Measurements from ENCODE around the gene MRPL43. TPM values are rescaled to one million over a fixed set of nuclear protein-coding genes. Genes with fewer than 3 reads are reported as not detected.

MRPL43 gene
- total and polyA plus RNA-seq, 9 of the 15 experiments (the other 6 are each of a cell fraction or from before 2014, with no cell fraction given): 15.1 to 63.7 (median 37.2) TPM

DNA sequence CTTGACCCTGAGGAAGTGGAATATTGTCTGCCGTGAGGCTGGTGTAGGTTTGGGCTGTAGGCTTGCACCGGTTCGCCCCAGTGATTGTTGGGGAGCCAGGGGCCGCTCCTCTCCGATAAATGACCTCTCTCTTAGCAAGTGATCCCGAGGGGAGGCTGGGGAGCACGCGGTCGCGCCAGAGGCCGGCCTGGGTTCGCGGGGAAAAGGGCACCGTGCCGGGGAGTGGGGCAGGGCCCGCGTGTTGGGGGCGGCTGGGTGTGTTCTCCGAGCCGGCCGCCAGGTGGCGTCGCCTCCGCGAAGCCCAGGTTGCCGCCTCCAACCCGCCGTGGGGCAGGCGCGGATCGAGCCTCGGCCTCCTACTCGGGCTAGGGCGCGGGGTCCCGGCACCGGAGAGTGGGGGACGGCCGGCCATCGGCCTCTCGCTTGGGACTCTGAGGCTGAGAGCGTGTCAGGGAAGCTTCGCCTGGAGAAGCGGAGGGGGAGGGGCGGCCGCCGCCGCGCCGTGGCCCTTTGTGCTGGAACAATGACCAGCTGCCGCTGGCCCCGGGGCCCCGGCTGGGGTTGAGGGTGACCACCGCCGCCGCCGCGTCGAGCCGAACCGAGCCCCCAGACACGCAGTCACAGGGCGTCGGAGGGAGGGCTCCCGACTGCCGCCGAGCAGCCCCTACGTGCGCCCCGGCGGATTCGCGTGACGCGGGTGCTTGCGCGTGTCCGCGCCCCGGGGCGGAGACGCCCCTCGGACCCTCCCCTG, 11.9 kb upstream of the MRPL43 start (continued):
- no peak for TF ChIP-seq RUNX1 (IDR thresholded peaks at IDR 0.05; ENCODE audit: low read depth)
- TF ChIP-seq TCF7L2 (IDR thresholded peaks at IDR 0.05; ENCODE audit: low read depth, low read length): no peak
- TF ChIP-seq, protein P1, sequence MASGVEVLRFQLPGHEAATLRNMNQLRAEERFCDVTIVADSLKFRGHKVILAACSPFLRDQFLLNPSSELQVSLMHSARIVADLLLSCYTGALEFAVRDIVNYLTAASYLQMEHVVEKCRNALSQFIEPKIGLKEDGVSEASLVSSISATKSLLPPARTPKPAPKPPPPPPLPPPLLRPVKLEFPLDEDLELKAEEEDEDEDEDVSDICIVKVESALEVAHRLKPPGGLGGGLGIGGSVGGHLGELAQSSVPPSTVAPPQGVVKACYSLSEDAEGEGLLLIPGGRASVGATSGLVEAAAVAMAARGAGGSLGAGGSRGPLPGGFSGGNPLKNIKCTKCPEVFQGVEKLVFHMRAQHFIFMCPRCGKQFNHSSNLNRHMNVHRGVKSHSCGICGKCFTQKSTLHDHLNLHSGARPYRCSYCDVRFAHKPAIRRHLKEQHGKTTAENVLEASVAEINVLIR (CRISPR knock-in tag; IDR thresholded peaks at IDR 0.05): peak; percentile 47; the same call in 1 of the 2 replicates
- TF ChIP-seq, protein P2, sequence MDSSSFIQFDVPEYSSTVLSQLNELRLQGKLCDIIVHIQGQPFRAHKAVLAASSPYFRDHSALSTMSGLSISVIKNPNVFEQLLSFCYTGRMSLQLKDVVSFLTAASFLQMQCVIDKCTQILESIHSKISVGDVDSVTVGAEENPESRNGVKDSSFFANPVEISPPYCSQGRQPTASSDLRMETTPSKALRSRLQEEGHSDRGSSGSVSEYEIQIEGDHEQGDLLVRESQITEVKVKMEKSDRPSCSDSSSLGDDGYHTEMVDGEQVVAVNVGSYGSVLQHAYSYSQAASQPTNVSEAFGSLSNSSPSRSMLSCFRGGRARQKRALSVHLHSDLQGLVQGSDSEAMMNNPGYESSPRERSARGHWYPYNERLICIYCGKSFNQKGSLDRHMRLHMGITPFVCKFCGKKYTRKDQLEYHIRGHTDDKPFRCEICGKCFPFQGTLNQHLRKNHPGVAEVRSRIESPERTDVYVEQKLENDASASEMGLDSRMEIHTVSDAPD (CRISPR knock-in tag; IDR thresholded peaks at IDR 0.05): no peak
- no peak for TF ChIP-seq ZFP36 (IDR thresholded peaks at IDR 0.05; ENCODE audit: low read depth, low read length, partially characterized antibody)
- TF ChIP-seq ZNF12 (CRISPR knock-in tag; IDR thresholded peaks at IDR 0.05): no peak
- TF ChIP-seq GATAD2A (IDR thresholded peaks at IDR 0.05): no peak
- no peak for TF ChIP-seq ASH1L (IDR thresholded peaks at IDR 0.05; ENCODE audit: borderline replicate concordance, low read depth, partially characterized antibody)
- no peak for TF ChIP-seq BACH1 (tag; IDR thresholded peaks at IDR 0.05)
- TF ChIP-seq, protein P3, sequence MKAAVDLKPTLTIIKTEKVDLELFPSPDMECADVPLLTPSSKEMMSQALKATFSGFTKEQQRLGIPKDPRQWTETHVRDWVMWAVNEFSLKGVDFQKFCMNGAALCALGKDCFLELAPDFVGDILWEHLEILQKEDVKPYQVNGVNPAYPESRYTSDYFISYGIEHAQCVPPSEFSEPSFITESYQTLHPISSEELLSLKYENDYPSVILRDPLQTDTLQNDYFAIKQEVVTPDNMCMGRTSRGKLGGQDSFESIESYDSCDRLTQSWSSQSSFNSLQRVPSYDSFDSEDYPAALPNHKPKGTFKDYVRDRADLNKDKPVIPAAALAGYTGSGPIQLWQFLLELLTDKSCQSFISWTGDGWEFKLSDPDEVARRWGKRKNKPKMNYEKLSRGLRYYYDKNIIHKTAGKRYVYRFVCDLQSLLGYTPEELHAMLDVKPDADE (conservative IDR thresholded peaks at IDR 0.05; ENCODE audit: control insufficient read depth, low read depth, low read length): peak; percentile 53; the same call in 1 of the 2 replicates
- no peak for TF ChIP-seq ZNF134 (CRISPR knock-in tag; conservative IDR thresholded peaks at IDR 0.05)
- TF ChIP-seq ZZZ3 (IDR thresholded peaks at IDR 0.05): no peak
- TF ChIP-seq, protein P4, sequence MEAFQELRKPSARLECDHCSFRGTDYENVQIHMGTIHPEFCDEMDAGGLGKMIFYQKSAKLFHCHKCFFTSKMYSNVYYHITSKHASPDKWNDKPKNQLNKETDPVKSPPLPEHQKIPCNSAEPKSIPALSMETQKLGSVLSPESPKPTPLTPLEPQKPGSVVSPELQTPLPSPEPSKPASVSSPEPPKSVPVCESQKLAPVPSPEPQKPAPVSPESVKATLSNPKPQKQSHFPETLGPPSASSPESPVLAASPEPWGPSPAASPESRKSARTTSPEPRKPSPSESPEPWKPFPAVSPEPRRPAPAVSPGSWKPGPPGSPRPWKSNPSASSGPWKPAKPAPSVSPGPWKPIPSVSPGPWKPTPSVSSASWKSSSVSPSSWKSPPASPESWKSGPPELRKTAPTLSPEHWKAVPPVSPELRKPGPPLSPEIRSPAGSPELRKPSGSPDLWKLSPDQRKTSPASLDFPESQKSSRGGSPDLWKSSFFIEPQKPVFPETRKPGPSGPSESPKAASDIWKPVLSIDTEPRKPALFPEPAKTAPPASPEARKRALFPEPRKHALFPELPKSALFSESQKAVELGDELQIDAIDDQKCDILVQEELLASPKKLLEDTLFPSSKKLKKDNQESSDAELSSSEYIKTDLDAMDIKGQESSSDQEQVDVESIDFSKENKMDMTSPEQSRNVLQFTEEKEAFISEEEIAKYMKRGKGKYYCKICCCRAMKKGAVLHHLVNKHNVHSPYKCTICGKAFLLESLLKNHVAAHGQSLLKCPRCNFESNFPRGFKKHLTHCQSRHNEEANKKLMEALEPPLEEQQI (IDR thresholded peaks at IDR 0.05): no peak
- no peak for TF ChIP-seq ZBTB17 (CRISPR knock-in tag; IDR thresholded peaks at IDR 0.05)
- TF ChIP-seq SIN3B (IDR thresholded peaks at IDR 0.05; ENCODE audit: low read depth): no peak
- TF ChIP-seq, protein P5, sequence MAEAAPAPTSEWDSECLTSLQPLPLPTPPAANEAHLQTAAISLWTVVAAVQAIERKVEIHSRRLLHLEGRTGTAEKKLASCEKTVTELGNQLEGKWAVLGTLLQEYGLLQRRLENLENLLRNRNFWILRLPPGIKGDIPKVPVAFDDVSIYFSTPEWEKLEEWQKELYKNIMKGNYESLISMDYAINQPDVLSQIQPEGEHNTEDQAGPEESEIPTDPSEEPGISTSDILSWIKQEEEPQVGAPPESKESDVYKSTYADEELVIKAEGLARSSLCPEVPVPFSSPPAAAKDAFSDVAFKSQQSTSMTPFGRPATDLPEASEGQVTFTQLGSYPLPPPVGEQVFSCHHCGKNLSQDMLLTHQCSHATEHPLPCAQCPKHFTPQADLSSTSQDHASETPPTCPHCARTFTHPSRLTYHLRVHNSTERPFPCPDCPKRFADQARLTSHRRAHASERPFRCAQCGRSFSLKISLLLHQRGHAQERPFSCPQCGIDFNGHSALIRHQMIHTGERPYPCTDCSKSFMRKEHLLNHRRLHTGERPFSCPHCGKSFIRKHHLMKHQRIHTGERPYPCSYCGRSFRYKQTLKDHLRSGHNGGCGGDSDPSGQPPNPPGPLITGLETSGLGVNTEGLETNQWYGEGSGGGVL (CRISPR knock-in tag; IDR thresholded peaks at IDR 0.05): no peak
- TF ChIP-seq HDGF (IDR thresholded peaks at IDR 0.05): no peak
- TF ChIP-seq POLR2AphosphoS5 (IDR thresholded peaks at IDR 0.05; ENCODE audit: control insufficient read depth, insufficient read depth, low read depth, low read length): no peak
